Measurements from ENCODE around the gene ABCA3.

DNA sequence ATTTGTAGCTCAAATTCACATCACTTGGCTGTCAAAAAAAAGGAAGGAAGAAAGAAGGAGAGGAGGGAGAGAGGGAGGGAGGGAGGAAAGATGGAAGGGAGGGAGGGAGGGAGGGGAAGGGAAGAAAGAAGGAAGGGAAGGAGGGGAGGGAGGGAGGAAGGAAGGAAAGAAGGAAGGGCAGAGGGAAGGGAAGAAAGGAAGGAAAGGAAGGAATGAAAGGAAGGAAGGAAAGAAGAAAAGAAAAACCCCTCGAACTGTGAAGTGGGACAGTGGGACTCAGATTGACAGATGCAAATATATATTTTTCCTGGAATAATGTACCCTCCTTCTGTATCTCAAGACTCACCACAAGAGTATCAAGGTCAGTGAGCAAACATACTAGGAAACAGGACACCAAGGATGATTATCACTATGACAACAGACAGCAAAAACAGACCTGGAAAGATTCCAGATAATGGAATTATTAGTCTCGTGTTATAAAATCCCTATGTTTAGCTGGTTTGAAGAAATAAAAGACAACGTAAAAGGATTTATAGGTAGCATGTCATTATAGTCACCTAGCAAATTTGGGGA, 24.2 kb upstream of the ABCA3 start:
- TF ChIP-seq, protein P1, sequence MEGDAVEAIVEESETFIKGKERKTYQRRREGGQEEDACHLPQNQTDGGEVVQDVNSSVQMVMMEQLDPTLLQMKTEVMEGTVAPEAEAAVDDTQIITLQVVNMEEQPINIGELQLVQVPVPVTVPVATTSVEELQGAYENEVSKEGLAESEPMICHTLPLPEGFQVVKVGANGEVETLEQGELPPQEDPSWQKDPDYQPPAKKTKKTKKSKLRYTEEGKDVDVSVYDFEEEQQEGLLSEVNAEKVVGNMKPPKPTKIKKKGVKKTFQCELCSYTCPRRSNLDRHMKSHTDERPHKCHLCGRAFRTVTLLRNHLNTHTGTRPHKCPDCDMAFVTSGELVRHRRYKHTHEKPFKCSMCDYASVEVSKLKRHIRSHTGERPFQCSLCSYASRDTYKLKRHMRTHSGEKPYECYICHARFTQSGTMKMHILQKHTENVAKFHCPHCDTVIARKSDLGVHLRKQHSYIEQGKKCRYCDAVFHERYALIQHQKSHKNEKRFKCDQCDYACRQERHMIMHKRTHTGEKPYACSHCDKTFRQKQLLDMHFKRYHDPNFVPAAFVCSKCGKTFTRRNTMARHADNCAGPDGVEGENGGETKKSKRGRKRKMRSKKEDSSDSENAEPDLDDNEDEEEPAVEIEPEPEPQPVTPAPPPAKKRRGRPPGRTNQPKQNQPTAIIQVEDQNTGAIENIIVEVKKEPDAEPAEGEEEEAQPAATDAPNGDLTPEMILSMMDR (IDR thresholded peaks at IDR 0.05) = no peak
- TF ChIP-seq POLR2AphosphoS5 (IDR thresholded peaks at IDR 0.05) (no peak), POLR2A (IDR thresholded peaks at IDR 0.05) (no peak)

Measured in sigmoid colon (tissue), 4 donors.